C4-2B (cell line): ENCODE measurements around the gene FAM200A.
A peak's percentile ranks its signal among the peaks of the same experiment; 100 is the strongest.
"Not testable (repeated sequence)": the region's sequence is repeated elsewhere in the genome, so short reads cannot be mapped to it uniquely, and the experiment has no call there.

Experiments used
- H3K27ac ChIP-seq: fragments of 450-650 bp; 2 replicates; pipeline ENCODE4 v1.5.1; 2017
- ZFX ChIP-seq: fragments of 450-650 bp; IDR thresholded peaks from 2 replicates; pipeline ENCODE4 v1.6.1; 2017
- TF ChIP-seq, protein P1 (sequence below): fragments of 450-650 bp; conservative IDR thresholded peaks from 2 replicates; pipeline ENCODE4 v1.5.1; 2017; ENCODE audit warnings: mild to moderate bottlenecking

The FAM200A gene

DNA sequence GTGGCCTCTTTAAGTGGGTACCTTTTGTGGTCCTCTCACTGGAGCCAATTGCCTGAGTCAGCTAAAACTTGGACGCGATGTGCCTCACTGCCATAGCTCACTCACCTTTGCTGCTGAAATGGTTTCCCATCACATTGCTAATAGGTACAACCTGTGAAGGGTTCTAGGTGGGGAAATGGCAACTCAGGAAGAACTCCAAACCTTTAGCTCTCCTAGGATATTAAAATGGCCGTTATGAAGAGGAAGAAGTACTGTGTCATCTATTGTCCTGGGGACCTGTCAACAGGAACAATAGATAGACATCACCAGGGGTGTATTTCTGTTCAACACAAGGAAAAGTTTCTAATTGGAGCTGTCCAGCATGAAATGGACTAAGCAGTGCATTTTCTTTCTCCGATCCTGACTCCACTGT, 5.3 kb upstream of the FAM200A start:
- no peak overlapping the region for H3K27ac ChIP-seq
- TF ChIP-seq, protein P1, sequence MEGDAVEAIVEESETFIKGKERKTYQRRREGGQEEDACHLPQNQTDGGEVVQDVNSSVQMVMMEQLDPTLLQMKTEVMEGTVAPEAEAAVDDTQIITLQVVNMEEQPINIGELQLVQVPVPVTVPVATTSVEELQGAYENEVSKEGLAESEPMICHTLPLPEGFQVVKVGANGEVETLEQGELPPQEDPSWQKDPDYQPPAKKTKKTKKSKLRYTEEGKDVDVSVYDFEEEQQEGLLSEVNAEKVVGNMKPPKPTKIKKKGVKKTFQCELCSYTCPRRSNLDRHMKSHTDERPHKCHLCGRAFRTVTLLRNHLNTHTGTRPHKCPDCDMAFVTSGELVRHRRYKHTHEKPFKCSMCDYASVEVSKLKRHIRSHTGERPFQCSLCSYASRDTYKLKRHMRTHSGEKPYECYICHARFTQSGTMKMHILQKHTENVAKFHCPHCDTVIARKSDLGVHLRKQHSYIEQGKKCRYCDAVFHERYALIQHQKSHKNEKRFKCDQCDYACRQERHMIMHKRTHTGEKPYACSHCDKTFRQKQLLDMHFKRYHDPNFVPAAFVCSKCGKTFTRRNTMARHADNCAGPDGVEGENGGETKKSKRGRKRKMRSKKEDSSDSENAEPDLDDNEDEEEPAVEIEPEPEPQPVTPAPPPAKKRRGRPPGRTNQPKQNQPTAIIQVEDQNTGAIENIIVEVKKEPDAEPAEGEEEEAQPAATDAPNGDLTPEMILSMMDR: no peak
- TF ChIP-seq ZFX: no peak

DNA sequence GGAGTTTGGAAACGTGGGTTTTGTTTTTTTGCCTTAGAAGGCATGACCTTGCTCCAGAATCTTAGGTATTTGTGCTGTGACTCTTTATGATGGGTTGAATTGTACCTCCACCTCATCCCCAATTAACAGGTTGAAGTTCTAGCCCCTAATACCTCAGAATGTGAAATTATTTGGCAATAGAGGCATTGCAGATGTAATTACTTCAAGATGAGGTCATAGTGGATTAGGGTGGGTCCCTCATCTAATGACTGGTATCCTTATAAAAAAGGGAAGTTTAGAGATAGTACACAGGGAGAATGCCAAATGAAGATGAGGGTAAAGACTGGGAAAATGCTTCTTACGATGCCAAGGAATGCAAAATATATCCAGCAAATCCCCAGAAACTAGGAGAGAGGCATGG, 3.0 kb upstream of the FAM200A start:
- H3K27ac ChIP-seq: no peak overlapping the region
- no peak for TF ChIP-seq ZFX
- TF ChIP-seq, protein P1: no peak

DNA sequence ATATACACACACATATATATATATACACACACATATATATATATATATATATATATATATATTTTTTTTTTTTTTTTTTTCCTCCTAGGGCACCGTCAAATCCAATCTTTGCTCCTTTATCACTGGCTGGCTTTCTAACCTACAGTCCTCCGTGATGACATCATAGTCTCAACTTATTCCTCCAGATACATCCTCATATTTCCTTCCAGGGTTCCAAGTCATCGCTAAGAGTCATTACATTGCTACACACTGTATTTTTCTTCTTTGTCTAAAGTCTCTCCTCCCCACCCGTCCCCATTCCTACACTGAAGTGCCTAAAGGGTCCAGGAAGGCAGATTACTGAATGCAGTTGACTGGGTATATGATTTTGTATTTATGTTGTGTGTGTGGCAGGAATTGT, 1.1 kb upstream of the FAM200A start:
- H3K27ac ChIP-seq: no peak overlapping the region
- TF ChIP-seq ZFX: no peak
- TF ChIP-seq, protein P1: no peak

GRCh38 chr7:99551334-99551733, 580 bp downstream of the FAM200A start:
- peak overlapping the region; percentile 37; the same call in 1 of the 2 replicates for H3K27ac ChIP-seq
- TF ChIP-seq, protein P1: no peak
- no peak for TF ChIP-seq ZFX

DNA sequence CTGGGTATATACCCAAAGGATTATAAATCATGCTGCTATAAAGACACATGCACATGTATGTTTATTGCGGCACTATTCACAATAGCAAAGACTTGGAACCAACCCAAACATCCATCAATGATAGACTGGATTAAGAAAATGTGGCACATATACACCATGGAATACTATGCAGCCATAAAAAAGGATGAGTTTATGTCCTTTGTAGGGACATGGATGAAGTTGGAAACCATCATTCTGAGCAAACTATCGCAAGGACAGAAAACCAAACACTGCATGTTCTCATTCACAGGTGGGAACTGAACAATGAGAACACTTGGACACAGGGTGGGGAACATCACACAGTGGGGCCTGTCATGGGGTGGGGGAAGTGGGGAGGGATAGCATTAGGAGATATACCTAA, 2.4 kb downstream of the FAM200A start:
- not testable (repeated sequence) for H3K27ac ChIP-seq

GRCh38 chr7:99545308-99545707, 6.6 kb downstream of the FAM200A start:
- not testable (repeated sequence) for H3K27ac ChIP-seq

- no peak overlapping the region for H3K27ac ChIP-seq
- TF ChIP-seq ZFX: no peak
- TF ChIP-seq, protein P1: no peak
Measured at GRCh38 chr7:99543916-99544315, 8.0 kb downstream of the FAM200A start.

GRCh38 chr7:99543081-99543671, 8.7 kb downstream of the FAM200A start:
- TF ChIP-seq ZFX: no peak
- TF ChIP-seq, protein P1: no peak
- no peak overlapping the region for H3K27ac ChIP-seq
